GM18861 (cell line): ENCODE results near the gene LCORL.
"Not testable (repeated sequence)": the region's sequence is repeated elsewhere in the genome, so short reads cannot be mapped to it uniquely, and the experiment has no call there.

ENCODE experiments used
- ATAC-seq: cut with Tn5 transposase; IDR thresholded peaks from one replicate; pipeline ENCODE4 v1.9.1; 2021; ENCODE audit not compliant: unreplicated experiment

The LCORL gene

GRCh38 chr4:17865866-17866363, 155.6 kb downstream of the LCORL start:
- no peak for ATAC-seq

GRCh38 chr4:17861906-17862305, 159.6 kb downstream of the LCORL start:
- ATAC-seq: not testable (repeated sequence)

DNA sequence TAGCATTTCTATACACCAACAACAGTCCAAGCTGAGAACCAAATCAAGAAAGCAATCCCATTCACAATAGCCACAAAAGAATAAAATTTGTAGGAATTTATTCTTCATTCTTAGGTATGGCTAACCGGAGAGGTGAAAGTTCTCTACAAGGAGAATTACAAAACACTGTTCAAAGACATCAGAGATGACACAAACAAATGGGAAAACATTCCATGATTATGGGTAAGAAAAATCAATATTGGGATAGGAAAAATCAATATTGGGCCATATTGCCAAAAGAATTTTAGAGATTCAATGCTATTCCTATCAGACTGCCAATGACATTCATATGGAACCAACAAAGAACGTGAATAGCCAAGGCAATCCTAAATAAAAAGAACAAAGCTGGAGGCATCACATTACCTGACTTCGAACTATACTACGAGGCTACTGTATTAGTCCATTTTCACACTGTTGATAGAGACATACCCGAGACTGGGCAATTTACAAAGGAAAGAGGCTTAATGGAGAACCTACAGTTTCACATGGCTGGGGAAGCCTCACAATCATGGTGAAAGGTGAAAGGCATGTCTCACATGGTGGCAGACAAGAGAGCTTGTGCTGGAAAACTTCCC, 161.7 kb downstream of the LCORL start:
- ATAC-seq: no peak

GRCh38 chr4:17854036-17854435, 167.5 kb downstream of the LCORL start:
- ATAC-seq: no peak

DNA sequence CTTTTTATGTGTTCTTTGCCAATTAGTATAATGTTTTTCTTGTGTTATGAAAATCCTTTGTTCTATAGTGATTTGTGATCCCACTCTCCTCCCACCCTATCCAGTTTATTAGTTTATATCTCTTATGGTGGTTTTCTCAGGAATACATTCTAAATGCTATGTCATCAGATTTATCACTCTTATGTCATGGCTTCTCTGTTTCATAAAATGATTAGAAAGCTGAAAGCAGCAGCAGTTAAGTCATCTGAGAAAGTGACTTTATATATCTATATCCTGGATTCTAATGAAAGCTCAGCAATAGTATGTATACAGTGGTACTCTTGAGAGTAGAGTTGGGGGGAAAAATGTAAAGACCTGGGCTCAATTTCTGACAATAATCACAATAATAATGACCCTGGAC, 169.6 kb downstream of the LCORL start:
- ATAC-seq: no peak

- not testable (repeated sequence) for ATAC-seq
Observed at GRCh38 chr4:17850295-17850694, 171.3 kb downstream of the LCORL start.

DNA sequence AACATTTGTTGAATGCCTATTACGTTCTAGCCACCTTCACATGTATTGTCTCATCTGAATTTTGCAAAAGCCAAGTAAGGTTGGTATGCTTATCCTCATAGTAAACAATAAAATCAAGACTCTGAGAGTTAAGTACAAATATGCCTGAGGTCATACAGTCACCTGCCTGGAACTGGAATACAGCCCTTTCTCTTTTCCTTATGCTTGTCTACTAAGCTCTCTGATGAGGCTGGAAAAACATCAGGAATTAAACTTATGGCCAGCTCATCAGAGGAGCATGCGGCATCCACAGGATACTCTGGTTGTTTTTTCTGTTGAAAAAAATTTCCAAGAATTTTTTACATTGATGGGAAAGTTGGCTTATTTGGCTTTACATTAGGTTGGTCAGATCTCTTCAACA, 175.3 kb downstream of the LCORL start:
- ATAC-seq: no peak

DNA sequence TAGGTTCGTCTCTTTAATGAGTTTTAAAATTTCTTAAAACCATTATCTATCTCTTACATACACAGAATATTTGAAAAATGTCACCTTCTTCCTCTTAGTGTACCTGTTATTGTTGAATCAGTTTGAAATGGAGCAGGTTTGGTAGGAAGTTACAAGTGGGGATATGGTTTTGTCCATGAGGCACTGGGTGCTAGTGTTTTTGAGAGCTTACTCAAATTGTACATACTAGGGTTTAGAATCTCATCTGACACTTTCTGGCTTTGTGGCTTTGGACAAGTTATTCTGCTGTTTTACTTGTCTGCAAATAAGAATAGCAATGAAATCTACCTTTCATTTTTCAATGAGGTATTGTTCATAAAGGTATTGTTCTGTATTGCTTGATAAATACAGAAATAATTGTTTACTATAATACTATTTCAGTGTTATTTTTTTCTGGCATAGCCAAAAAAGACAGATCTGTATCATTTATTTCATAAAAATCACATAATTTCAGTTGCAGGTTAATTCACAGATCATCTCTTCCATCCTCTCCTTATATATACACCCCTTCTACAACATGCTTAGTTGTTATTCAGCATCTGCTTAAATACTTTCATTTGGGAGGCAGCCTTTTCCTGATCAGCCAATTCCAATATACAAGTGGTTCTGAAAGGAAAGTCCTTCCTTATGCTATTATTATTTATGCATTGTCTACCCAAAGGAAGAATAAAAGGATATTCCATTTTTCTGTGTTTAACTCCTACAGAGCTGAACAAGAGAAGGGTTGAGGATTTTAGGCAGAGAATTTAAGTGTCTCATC, 197.5 kb downstream of the LCORL start:
- no peak for ATAC-seq

- peak; percentile 82 for ATAC-seq
Observed at GRCh38 chr4:17817027-17817426, 204.5 kb downstream of the LCORL start.

DNA sequence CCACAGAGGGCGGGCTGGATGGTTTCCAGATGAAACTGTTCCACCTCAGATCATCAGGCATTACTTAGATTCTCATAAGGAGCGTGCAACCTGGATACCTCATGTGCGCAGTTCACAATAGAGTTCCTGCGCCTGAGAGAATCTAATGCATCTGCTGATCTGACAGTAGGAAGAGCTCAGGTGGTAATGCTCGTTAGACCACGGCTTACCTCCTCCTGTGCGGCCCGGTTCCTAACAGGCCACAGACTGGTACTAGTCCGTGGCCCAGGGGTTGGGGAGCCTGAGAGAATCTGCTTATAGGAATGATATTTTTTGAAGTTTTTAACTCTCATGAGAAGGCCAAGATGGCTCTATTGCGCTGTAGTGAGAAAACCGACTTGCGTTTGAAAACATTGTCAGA, 205.4 kb downstream of the LCORL start:
- ATAC-seq: no peak

DNA sequence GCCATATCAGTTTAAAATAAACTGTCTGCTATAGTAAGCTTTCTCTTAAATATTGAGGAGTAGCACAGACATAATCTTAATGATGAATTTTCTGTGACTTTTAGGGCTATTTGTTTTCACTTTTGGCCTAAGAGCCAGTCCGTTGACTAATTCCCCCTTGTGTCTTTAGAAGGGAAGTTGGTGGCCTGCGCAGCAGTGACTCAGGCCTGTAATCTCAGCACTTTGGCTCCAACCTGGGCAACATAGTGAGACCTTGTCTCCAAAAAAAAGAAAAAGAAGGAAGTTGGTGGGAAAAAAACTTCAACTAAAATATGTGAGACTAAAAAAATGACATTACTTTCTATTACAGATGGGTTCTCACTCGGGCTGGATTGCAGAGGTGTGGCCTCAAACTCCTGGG, 207.4 kb downstream of the LCORL start:
- ATAC-seq: no peak

DNA sequence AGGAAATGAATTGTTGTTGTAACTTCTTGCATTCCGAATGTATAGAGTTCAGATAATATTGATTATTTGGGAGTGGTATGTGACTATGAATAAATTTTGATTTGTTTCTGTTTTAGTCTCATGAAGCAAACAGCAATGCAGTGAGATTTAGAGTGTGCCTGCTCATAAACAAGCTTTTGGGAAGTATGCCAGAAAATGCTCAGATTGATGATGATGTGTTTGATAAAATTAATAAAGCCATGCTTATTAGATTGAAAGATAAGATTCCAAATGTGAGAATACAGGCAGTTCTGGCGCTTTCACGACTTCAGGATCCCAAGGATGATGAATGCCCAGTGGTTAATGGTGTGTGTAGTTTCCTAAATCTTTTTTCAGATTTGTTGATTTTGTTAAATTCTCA, 208.8 kb downstream of the LCORL start:
- no peak for ATAC-seq

DNA sequence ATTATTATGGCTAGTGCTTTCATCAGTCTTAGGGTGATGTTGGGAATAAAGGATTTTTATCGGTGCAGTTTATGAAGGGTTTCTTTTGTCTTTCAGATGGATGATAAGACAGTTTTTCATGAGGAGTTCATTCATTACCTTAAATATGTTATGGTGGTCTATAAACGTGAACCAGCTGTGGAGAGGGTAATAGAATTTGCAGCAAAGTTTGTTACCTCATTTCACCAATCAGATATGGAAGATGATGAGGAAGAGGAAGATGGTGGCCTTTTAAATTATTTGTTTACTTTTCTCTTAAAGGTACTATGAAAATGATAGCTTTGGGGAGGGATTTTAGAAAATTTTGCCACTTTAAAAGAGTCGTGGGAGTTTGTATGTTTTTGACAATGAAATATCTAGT, 209.4 kb downstream of the LCORL start:
- ATAC-seq: no peak

DNA sequence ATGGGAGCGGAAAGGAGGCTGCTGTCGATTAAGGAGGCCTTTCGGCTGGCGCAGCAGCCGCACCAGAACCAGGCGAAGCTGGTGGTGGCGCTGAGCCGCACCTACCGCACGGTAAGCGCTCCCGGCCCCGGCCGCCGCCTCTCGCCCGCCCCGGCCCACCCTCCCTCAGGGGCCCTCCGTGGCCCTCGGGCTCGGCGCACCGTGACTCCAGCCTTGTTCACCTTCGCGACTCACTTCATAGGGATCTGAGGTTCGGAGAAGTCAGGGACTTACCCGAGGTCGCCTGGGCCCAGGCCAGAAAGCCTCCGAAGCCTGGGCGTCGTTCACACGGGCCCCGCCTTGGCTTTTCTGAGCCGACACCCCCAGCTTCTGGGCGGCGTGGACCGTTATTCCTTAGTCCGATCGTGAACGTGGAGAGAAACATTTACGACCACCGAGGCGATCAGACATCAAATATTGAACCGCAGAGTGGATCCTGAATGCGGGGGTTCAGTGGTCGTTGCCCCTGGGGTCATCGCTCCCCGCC, 210.4 kb downstream of the LCORL start:
- peak; percentile 15 for ATAC-seq

GRCh38 chr4:17810260-17811077, 211.1 kb downstream of the LCORL start, which contains the start of the genes DCAF16 and NCAPG:
Gene DCAF16, minus strand, starts transcription at chr4:17810757. Its CDS starts 6,616 bp downstream, at chr4:17804141.
Gene NCAPG, plus strand, starts transcription at chr4:17810979. Its CDS starts 99 bp downstream, at chr4:17811078.
- ATAC-seq: peak; percentile 84

DNA sequence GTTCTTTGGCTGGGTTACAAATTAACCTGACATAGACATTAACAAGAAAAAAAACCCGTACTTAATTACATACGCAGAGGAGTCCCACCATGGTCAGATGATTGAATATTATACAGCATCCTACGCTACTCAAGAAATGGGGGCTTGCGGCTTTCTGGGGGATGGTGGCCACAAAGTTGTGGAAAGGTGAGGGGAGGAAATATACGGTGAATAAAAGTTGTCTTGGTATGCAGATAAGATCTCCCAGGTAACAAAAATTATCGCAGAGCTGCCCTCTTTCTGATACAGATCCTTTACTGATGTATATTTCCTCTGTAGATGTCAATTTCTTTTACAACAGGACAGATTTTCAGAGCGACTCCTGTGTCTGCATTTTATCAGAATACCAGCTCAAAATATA, 211.9 kb downstream of the LCORL start:
- no peak for ATAC-seq

- ATAC-seq: no peak
Observed at GRCh38 chr4:17807446-17807845, 214.1 kb downstream of the LCORL start.

DNA sequence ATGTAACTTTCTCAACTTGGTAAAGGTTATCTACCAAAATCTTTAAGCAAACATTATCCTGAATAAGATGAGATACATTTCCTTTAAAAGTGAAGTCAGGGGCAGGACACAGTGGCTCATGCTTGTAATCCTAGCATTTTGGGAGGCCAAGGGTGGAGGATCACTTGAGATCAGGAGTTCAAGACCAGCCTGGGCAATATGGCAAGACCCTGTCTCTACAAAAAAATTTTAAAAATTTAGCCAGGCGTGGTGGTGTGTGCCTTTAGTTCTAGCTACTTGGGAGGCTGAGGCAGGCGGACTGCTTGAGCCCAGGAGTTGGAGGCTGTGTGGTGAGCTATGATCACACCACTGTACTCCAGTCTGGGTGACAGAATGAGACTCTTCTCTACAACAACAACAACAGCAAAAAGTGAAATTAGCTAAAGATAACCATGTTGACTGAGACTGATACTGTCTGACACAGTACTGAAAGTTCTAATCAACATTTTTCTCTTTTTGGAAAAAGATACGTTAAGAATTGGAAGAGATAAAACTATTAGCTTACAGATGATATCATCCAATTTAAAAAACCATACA, 215.9 kb downstream of the LCORL start:
- no peak for ATAC-seq

DNA sequence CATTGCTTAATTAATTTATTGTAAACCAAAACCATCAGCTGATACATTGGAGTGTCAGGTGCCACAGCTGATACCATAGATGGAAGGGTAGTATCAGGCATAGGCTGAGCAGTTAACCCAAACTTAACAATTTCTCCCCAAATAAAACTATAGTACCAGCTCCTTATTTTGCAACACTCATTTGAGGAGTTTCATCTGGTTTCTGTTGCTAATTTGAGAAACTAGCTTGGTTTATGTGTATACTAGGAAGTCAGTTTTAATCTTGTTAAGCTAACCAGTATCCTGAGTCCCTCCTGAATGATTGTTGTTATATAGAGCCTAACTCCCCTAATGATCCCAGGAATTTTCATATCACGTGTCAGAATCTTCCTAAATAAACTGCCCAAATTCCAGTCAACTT, 223.7 kb downstream of the LCORL start:
- no peak for ATAC-seq

- no peak for ATAC-seq
Observed at GRCh38 chr4:17794730-17795129, 226.8 kb downstream of the LCORL start.
